Natural killer cell treated with Interleukin-12 subunit alpha and Interleukin-12 subunit beta and Interleukin-15 and Interleukin-18, amount 100 ng/mL, for 72 hours (primary cell): ENCODE data around the gene SMARCD3. TPM values are rescaled to one million over a fixed set of nuclear protein-coding genes. Genes with fewer than 3 reads are reported as not detected.

ENCODE experiments used
- ATAC-seq, 2 donors: fragments of 150-1000 bp; cut with Tn5 transposase in 1 of 2; sonication (Bioruptor Pico), chemical (Tn5 transposase) in 1 of 2; 2 replicates each; pipeline ENCODE4 v1.10.0; 2021
- DNase-seq: peaks from one replicate; pipeline ENCODE4 v3.0.0; 2022; ENCODE audit warnings: low spot score
- H3K27ac Mint-ChIP-seq, 2 donors: 1 replicate in 1 of 2; 2 replicates in 1 of 2; pipeline ENCODE4 v1.8.0; 2022; ENCODE audit warnings: mixed read lengths in 2 of 2, mild to moderate bottlenecking in 1 of 2, moderate library complexity in 1 of 2
- H3K27me3 Mint-ChIP-seq, 2 donors: 1 replicate in 1 of 2; 2 replicates in 1 of 2; pipeline ENCODE4 v1.8.0; 2022; ENCODE audit warnings: mixed read lengths in 2 of 2
- H3K36me3 Mint-ChIP-seq: one replicate; pipeline ENCODE4 v1.8.0; 2022; ENCODE audit warnings: mixed read lengths
- H3K4me1 Mint-ChIP-seq, 2 donors: 1 replicate in 1 of 2; 2 replicates in 1 of 2; pipeline ENCODE4 v1.8.0; 2022; ENCODE audit warnings: low read depth in 2 of 2, mixed read lengths in 2 of 2, mild to moderate bottlenecking in 1 of 2
- H3K4me3 Mint-ChIP-seq: one replicate; pipeline ENCODE4 v1.8.0; 2022; ENCODE audit warnings: mixed read lengths
- H3K9me3 Mint-ChIP-seq: 2 replicates; pipeline ENCODE4 v1.8.0; 2022; ENCODE audit warnings: mixed read lengths
- total RNA-seq, 2 donors: library from RNA; stranded (reverse); gene quantifications; one replicate each; pipeline ENCODE4 v1.2.3, GENCODE V29; 2022

SMARCD3 gene
- total RNA-seq, 2 donors from 2014 or later, result 0.93 to 1.2 TPM

DNA sequence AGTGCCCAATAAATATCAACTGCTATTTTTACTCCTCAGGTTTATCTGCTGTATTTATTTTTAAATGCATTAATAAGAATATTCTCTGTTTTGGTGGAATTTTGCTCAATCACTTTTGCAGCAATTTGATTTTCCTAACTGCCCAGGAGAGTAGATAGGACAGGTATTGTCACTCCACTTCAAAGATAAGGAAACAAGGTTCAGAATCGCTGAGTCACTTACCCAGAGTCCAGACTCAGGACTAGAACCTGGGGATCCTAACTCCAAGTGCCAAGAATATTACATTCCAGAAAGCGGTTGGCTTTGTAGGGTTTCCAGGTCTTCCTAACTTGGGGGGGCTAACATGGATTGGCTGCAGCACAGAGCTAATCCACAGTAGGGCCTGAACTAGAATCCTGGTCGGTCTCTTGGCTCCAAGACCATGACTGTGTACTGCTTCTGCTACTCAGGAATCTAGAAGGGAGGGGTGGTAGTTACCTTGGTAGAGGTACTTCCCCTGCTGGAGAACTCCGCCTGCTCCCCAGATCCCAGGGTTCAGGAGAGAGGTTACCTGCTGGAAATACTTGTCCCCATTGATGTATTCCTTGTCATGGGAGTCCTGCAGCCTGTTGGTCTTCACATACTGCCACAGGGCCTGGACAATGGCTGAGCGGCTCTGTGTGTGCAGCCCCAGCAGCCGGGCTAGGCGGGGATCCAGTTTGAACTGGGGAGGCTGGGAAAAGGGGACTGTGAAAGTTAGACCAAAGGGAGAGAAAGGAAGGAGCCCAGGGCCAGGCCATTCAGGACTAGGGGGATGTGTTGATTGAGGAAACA is 7.3 kb downstream of the SMARCD3 start:
- ATAC-seq (no peak), DNase-seq (no peak)
- peaks cover 18 to 24% of the 10 kb centered on the region in 2 donors for H3K4me1 Mint-ChIP-seq
- H3K4me3 Mint-ChIP-seq, result no peak overlapping the region
- peaks cover 4% of the 10 kb centered on the region for H3K36me3 Mint-ChIP-seq
- no peak overlapping the region for H3K27ac Mint-ChIP-seq
- peaks cover 0 to 1% of the 10 kb centered on the region in 2 donors for H3K27me3 Mint-ChIP-seq
- H3K9me3 Mint-ChIP-seq, result no peaks in the 10 kb centered on the region

DNA sequence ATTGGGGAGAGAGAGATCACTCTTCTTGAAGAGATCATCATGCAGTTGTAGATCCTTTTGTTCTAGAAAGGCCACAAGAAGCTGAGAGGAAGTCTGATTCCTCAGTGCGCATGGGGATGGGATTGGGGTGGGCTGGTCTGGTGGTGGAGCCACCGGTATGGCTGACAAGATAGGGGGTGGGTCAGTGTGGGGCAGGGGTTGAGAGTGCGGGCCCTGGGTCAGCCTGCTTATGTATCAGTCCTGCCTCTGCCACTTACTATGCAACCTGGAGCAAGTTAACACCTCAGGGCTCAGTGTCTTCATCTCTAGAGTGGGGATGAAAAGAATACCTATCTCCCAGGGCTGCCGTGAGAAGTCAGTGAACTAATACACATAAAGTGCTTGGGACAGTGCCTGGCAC is 8.0 kb downstream of the SMARCD3 start:
- Mint-ChIP-seq H3K9me3 (no peaks in the 10 kb centered on the region), H3K27ac (no peak overlapping the region), H3K27me3 (no peaks in the 10 kb centered on the region), H3K4me1 (peaks cover 18 to 22% of the 10 kb centered on the region in 2 donors), H3K36me3 (peaks cover 4% of the 10 kb centered on the region), H3K4me3 (no peak overlapping the region)
- no peak for ATAC-seq
- DNase-seq, result no peak

DNA sequence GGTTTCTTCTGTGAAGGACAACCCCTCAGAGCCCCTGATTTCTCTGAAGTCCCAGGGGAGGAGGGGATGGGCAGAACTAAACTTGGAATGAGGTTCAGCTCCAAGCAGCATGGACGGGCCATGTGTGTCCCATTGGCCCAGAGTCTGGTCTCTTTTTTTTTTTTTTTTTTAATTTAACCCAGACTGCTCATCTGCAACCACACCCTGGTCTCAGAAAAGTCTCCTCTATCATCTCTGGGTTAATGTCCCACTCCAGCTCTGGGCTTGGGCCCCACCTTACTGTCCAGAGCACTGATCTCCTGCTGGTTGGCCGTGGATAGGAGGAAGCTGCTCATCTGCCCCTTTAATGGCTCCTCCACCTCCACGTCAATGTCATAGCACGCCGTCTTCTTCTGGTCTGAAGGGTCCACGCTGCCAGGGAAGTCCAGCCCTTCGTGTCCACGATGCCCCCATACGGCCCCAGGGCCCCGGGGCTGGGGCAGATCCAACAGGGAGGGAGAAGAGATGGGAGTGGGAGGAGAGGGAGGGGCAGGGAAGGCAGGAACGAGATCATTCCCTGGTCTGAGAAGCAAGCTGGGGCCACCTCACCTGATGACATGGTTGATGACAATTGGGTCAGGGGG is 8.5 kb downstream of the SMARCD3 start:
- no peaks in the 10 kb centered on the region for H3K27me3 Mint-ChIP-seq
- peaks cover 4% of the 10 kb centered on the region for H3K36me3 Mint-ChIP-seq
- no peaks in the 10 kb centered on the region for H3K9me3 Mint-ChIP-seq
- no peak overlapping the region for H3K4me3 Mint-ChIP-seq
- ATAC-seq (no peak), DNase-seq (no peak)
- peaks cover 21 to 22% of the 10 kb centered on the region in 2 donors for H3K4me1 Mint-ChIP-seq
- no peak overlapping the region for H3K27ac Mint-ChIP-seq

DNA sequence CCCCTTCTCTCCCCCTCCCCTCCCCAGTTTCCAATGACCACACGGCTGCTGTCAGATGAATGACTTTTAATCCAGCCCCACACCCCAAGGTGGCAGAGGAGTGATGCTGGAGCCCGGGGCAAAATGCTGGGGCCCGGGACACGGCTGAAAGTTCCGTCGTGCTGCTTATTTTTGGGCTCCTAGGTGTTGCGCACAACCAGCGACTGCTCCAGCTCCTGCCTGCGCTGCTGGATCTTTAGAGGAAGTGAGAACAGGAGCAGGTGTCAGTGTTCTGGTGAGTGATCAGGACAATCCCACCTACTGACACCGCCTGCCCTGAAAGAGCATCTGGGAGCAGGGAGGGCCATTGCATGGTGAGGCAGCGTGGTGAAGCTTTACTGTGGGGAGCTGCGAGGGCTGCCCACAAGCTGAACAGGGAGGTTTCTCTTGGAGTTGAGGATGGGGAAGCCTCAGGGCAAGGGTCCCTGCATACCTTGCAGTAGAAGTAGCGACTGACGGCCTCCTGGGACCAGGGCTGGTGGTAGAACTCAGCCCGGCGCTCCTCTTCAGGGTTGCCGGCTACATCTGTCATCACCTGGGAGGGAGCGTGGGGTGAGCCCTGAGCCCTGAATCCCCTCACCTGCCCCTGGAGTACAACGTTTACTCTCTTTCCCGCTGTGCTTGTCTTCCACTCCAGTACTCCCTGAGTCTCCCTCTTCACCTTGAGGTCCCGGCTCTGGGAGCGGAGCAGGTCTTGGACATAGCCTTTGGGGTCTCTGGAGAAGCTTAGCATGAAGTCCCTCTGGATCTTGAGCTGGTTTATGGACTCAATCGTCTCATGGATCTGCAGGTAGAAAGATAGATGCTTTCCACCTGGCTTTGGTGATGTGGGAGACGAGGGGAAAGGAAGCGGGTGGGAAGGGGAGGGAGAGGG is 9.3 kb downstream of the SMARCD3 start:
- peaks cover 21 to 25% of the 10 kb centered on the region in 2 donors for H3K4me1 Mint-ChIP-seq
- H3K36me3 Mint-ChIP-seq, result peaks cover 4% of the 10 kb centered on the region
- H3K4me3 Mint-ChIP-seq, result no peak overlapping the region
- H3K9me3 Mint-ChIP-seq, result no peaks in the 10 kb centered on the region
- no peak overlapping the region for H3K27ac Mint-ChIP-seq
- H3K27me3 Mint-ChIP-seq, result no peaks in the 10 kb centered on the region
- ATAC-seq (no peak), DNase-seq (no peak)

DNA sequence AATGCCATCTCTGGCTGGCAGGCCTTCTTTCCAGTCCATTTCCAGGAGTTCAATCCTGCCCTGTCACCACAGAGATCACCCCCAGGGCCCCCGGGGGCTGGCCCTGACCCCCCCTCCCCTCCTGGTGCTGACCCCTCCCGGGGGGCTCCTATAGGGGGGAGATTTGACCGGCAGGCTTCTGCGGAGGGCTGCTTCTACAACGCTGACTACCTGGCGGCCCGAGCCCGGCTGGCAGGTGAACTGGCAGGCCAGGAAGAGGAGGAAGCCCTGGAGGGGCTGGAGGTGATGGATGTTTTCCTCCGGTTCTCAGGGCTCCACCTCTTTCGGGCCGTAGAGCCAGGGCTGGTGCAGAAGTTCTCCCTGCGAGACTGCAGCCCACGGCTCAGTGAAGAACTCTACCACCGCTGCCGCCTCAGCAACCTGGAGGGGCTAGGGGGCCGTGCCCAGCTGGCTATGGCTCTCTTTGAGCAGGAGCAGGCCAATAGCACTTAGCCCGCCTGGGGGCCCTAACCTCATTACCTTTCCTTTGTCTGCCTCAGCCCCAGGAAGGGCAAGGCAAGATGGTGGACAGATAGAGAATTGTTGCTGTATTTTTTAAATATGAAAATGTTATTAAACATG is 10.2 kb downstream of the SMARCD3 start:
- Mint-ChIP-seq H3K36me3 (peaks cover 4% of the 10 kb centered on the region), H3K27me3 (no peaks in the 10 kb centered on the region), H3K4me3 (no peak overlapping the region), H3K4me1 (peaks cover 23 to 26% of the 10 kb centered on the region in 2 donors), H3K9me3 (no peaks in the 10 kb centered on the region), H3K27ac (no peak overlapping the region)
- ATAC-seq (no peak), DNase-seq (no peak)

DNA sequence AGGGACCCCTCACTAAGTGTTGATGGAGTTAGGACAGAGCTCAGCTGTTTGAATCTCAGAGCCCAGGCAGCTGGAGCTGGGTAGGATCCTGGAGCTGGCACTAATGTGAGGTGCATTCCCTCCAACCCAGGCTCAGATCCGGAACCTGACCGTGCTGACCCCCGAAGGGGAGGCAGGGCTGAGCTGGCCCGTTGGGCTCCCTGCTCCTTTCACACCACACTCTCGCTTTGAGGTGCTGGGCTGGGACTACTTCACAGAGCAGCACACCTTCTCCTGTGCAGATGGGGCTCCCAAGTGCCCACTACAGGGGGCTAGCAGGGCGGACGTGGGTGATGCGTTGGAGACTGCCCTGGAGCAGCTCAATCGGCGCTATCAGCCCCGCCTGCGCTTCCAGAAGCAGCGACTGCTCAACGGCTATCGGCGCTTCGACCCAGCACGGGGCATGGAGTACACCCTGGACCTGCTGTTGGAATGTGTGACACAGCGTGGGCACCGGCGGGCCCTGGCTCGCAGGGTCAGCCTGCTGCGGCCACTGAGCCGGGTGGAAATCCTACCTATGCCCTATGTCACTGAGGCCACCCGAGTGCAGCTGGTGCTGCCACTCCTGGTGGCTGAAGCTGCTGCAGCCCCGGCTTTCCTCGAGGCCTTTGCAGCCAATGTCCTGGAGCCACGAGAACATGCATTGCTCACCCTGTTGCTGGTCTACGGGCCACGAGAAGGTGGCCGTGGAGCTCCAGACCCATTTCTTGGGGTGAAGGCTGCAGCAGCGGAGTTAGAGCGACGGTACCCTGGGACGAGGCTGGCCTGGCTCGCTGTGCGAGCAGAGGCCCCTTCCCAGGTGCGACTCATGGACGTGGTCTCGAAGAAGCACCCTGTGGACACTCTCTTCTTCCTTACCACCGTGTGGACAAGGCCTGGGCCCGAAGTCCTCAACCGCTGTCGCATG is 11.0 kb downstream of the SMARCD3 start:
- ATAC-seq, result no peak
- H3K36me3 Mint-ChIP-seq, result peaks cover 8% of the 10 kb centered on the region
- H3K27me3 Mint-ChIP-seq, result no peaks in the 10 kb centered on the region
- no peak overlapping the region for H3K4me3 Mint-ChIP-seq
- H3K4me1 Mint-ChIP-seq, result peaks cover 23% of the 10 kb centered on the region in 2 donors
- H3K9me3 Mint-ChIP-seq, result no peaks in the 10 kb centered on the region
- no peak overlapping the region for H3K27ac Mint-ChIP-seq
- DNase-seq, result peak; percentile 26

DNA sequence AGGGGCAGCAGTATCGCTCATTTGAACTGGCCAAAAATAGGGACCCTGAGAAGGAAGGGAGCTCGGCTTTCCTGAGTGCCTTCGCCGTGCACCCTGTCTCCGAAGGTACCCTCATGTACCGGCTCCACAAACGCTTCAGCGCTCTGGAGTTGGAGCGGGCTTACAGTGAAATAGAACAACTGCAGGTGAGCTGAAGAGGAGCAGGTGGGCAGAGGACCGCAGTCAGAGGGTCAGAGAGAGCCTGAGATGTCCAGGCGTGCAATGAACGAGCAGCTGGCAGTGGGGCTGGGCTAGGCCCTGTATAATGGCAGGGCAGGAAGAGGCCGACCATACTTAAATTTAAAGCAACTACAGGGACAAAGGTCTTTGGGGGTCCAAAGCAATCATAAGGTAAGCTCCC is 12.1 kb downstream of the SMARCD3 start:
- Mint-ChIP-seq H3K9me3 (no peaks in the 10 kb centered on the region), H3K4me1 (peaks cover 32 to 33% of the 10 kb centered on the region in 2 donors), H3K27me3 (no peaks in the 10 kb centered on the region), H3K36me3 (peaks cover 8% of the 10 kb centered on the region), H3K27ac (no peak overlapping the region), H3K4me3 (no peak overlapping the region)
- DNase-seq (peak; percentile 20), ATAC-seq (no peak)

DNA sequence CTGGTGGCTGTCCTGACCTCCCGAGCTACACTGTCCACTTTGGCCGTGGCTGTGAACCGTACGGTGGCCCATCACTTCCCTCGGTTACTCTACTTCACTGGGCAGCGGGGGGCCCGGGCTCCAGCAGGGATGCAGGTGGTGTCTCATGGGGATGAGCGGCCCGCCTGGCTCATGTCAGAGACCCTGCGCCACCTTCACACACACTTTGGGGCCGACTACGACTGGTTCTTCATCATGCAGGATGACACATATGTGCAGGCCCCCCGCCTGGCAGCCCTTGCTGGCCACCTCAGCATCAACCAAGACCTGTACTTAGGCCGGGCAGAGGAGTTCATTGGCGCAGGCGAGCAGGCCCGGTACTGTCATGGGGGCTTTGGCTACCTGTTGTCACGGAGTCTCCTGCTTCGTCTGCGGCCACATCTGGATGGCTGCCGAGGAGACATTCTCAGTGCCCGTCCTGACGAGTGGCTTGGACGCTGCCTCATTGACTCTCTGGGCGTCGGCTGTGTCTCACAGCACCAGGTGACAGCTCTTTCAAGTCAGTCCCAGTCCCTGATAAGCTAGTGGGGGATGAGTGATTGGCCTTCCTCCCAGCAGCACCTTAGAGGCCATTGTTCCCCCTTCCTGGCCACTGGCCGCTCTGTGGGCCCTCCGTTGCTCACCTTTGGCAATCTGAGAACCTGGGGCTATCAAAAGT is 13.3 kb downstream of the SMARCD3 start:
- no peaks in the 10 kb centered on the region for H3K9me3 Mint-ChIP-seq
- H3K4me1 Mint-ChIP-seq, result peaks cover 32 to 33% of the 10 kb centered on the region in 2 donors
- no peaks in the 10 kb centered on the region for H3K27me3 Mint-ChIP-seq
- H3K36me3 Mint-ChIP-seq, result peaks cover 8% of the 10 kb centered on the region
- no peak overlapping the region for H3K4me3 Mint-ChIP-seq
- peak; percentile 56 for DNase-seq
- H3K27ac Mint-ChIP-seq, result peak overlapping the region in 1 of 2 donors; percentile 99
- no peak for ATAC-seq

DNA sequence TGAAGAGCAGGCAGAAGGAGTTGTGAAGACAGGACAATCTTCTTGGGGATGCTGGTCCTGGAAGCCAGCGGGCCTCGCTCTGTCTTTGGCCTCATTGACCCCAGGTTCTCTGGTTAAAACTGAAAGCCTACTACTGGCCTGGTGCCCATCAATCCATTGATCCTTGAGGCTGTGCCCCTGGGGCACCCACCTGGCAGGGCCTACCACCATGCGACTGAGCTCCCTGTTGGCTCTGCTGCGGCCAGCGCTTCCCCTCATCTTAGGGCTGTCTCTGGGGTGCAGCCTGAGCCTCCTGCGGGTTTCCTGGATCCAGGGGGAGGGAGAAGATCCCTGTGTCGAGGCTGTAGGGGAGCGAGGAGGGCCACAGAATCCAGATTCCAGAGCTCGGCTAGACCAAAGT is 14.7 kb downstream of the SMARCD3 start:
- DNase-seq (peak; percentile 41), ATAC-seq (no peak)
- Mint-ChIP-seq H3K36me3 (peaks cover 8% of the 10 kb centered on the region), H3K9me3 (no peaks in the 10 kb centered on the region), H3K4me1 (peaks cover 32 to 33% of the 10 kb centered on the region in 2 donors), H3K27me3 (no peaks in the 10 kb centered on the region), H3K4me3 (peak overlapping the region; percentile 98), H3K27ac (peak overlapping the region; percentile 95 to 99)

DNA sequence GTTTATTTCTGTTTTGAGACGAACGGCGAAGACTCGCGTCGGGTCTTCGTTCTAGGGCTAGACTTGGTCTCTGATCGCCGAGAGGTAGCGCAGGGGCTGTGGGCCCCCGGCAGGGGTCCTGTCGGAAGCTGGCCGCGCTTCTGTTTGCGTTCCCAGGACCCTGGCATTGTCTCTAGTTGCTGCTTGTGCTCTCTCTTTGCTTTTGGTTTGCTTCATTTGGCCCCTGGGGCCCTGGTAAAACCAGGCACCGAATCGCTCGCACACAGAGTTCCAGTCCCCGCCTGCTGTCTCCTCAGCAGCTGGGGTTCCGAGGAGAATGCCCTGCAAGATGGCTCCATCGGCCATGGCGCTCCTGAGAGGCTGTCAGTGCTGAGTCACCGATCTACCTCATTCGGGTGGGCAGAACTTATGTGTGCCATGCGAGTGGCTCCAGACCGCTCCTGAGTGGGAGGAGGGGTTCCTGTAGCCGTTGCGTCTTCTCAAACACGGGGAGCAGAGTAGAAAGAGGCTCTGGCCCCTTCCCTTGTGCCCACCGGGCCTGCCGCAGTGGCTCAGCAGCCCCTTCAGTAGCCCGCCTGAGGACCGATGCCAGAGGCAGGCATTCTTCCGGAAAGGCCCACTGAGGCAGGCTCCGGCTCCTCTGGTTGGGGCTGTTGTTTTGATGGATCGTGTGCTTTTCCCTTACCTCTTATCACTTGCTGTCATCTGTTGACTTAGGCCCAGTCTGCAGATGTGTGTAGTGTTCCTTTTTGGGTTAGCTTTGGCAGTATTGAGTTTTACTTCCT is 15.4 kb downstream of the SMARCD3 start:
- H3K36me3 Mint-ChIP-seq, result peaks cover 8% of the 10 kb centered on the region
- ATAC-seq (peak; percentile 79 to 83), DNase-seq (peak; percentile 76)
- H3K4me3 Mint-ChIP-seq, result peak overlapping the region; percentile 98
- H3K4me1 Mint-ChIP-seq, result peaks cover 33 to 35% of the 10 kb centered on the region in 2 donors
- no peaks in the 10 kb centered on the region for H3K27me3 Mint-ChIP-seq
- H3K9me3 Mint-ChIP-seq, result no peaks in the 10 kb centered on the region
- H3K27ac Mint-ChIP-seq, result peak overlapping the region; percentile 95 to 99

DNA sequence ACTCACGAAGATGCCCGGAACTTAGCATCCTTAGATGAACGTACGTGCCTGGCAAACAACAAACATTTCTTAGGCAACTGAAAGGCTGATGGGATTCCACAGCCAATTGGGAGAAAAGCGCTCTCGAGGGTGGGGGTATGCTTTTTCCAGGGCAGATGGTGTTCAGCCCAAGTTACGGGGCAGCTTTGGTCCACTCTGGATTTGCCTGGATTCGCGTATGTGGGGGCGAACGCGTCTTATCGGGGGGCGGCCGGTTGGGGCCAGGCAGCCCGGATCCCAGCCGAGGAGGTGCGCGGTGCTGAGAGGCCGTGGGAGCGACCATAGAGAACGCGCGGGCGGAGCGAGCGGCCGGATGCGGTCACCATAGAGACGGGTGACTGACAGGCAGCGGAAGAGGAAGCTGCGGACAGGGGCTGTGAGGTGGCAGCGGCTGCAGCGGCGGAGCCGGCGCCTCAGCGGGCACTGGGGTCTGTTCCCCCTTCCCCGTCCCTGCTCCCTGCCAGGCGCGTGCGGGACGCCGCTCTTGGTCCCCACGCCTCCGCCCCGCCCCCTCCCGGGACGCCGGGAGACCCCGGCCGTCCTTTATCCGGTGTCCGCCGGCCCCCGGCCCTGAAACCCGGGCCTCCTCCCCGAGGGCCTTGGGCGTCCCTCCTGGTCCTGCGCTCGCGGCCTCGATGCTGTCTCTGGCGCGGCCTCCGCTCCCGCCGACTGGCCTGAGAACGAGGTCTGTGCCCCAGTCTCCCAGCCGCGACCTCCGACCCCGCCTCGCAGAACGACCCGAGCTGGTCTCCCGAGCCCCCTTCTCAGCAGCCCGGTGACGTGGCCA is 16.2 kb downstream of the SMARCD3 start, which contains the start of gene CHPF2:
CHPF2 (plus strand) TSS at position 393 of the 826 bp plus-strand sequence. CDS start 1,529 bp downstream, outside the sequence.
- DNase-seq (peak; percentile 97), ATAC-seq (peak; percentile 97 to 98)
- no peaks in the 10 kb centered on the region for H3K27me3 Mint-ChIP-seq
- peaks cover 8% of the 10 kb centered on the region for H3K36me3 Mint-ChIP-seq
- H3K4me1 Mint-ChIP-seq, result peaks cover 38 to 39% of the 10 kb centered on the region in 2 donors
- H3K4me3 Mint-ChIP-seq, result peak within 1 kb of the TSS; percentile 98
- H3K9me3 Mint-ChIP-seq, result no peaks in the 10 kb centered on the region
- H3K27ac Mint-ChIP-seq, result peak within 1 kb of the TSS; percentile 95 to 99
